HL-60 (cell line): ENCODE results near the gene PDGFRA.

Experiments used
- CTCF ChIP-seq: IDR thresholded peaks from one replicate; pipeline ENCODE4 v1.5.1; 2011; ENCODE audit warnings: low read length, control low read depth, inconsistent platforms; ENCODE audit not compliant: insufficient read depth
- GABPA ChIP-seq: IDR thresholded peaks from 2 replicates; pipeline ENCODE4 v1.6.1; 2012; ENCODE audit warnings: low read depth
- POLR2AphosphoS5 ChIP-seq: IDR thresholded peaks from 2 replicates; pipeline ENCODE4 v1.6.1; 2012; ENCODE audit warnings: low read depth
- REST ChIP-seq: IDR thresholded peaks from 2 replicates; pipeline ENCODE4 v1.6.1; 2012; ENCODE audit warnings: low read depth; ENCODE audit not compliant: insufficient replicate concordance
- SPI1 ChIP-seq: IDR thresholded peaks from 2 replicates; pipeline ENCODE4 v1.6.1; 2012; ENCODE audit warnings: low read depth, mild to moderate bottlenecking, borderline replicate concordance

- TF ChIP-seq CTCF (no peak), POLR2AphosphoS5 (no peak), REST (no peak), GABPA (no peak), SPI1 (no peak)
Measured at GRCh38 chr4:54187148-54187547, 41.9 kb upstream of the PDGFRA start.
